ENCODE data around the gene JADE1. TPM values are rescaled to one million over a fixed set of nuclear protein-coding genes. Genes with fewer than 3 reads are reported as not detected.

Gene JADE1
- total RNA-seq, 1 experiment from 2014 or later = 31.5 TPM

GRCh38 chr4:128865132-128865531 is 55.6 kb downstream of the JADE1 start:
- no peak for DNase-seq
- Histone ChIP-seq H3K9ac (ENCODE audit: low read length) (0 out of 2 replicates have a peak overlapping the region, but pooled peaks have one; percentile 3), H3K4me3 (ENCODE audit: low read length) (0 out of 2 replicates have a peak overlapping the region, but pooled peaks have one; percentile 6), H3K4me2 (ENCODE audit: low read depth, low read length, poor library complexity, severe bottlenecking) (peak overlapping the region; percentile 56), H3K36me3 (ENCODE audit: insufficient read depth, low read length) (peaks cover 76% of the 10 kb centered on the region), H3K27ac (ENCODE audit: low read length) (no peak overlapping the region; the same call in 1 of the 2 replicates), H3K79me2 (ENCODE audit: low read length) (peaks cover 75% of the 10 kb centered on the region), H3K9me3 (ENCODE audit: low read length) (no peaks in the 10 kb centered on the region), H3K4me1 (ENCODE audit: low read length) (peaks cover 42% of the 10 kb centered on the region), H4K20me1 (ENCODE audit: insufficient read depth, low read depth, low read length) (peaks cover 2% of the 10 kb centered on the region; the same call in 1 of the 2 replicates), H3K9me2 (replicated peaks; ENCODE audit: insufficient read depth, low read length) (no peaks in the 10 kb centered on the region), H2AFZ (ENCODE audit: low read length) (no peak overlapping the region), H3K27me3 (ENCODE audit: low read length) (no peaks in the 10 kb centered on the region)

GRCh38 chr4:128866269-128866668 is 56.8 kb downstream of the JADE1 start:
- Histone ChIP-seq H3K4me2 (ENCODE audit: low read depth, low read length, poor library complexity, severe bottlenecking) (peak overlapping the region; percentile 56), H3K27ac (ENCODE audit: low read length) (peak overlapping the region; percentile 73), H2AFZ (ENCODE audit: low read length) (no peak overlapping the region), H3K4me1 (ENCODE audit: low read length) (peaks cover 42% of the 10 kb centered on the region), H3K36me3 (ENCODE audit: insufficient read depth, low read length) (peaks cover 79% of the 10 kb centered on the region), H3K27me3 (ENCODE audit: low read length) (no peaks in the 10 kb centered on the region), H3K4me3 (ENCODE audit: low read length) (peak overlapping the region; percentile 22; the same call in 1 of the 2 replicates), H4K20me1 (ENCODE audit: insufficient read depth, low read depth, low read length) (no peaks in the 10 kb centered on the region), H3K9me2 (replicated peaks; ENCODE audit: insufficient read depth, low read length) (no peaks in the 10 kb centered on the region), H3K79me2 (ENCODE audit: low read length) (peaks cover 73% of the 10 kb centered on the region), H3K9me3 (ENCODE audit: low read length) (no peaks in the 10 kb centered on the region), H3K9ac (ENCODE audit: low read length) (peak overlapping the region; percentile 26)
- DNase-seq = peak; percentile 79

- Histone ChIP-seq H3K4me1 (ENCODE audit: low read length) (peaks cover 42% of the 10 kb centered on the region), H3K9me3 (ENCODE audit: low read length) (no peaks in the 10 kb centered on the region), H2AFZ (ENCODE audit: low read length) (no peak overlapping the region), H3K4me2 (ENCODE audit: low read depth, low read length, poor library complexity, severe bottlenecking) (peak overlapping the region; percentile 56), H3K9ac (ENCODE audit: low read length) (peak overlapping the region; percentile 26), H3K27me3 (ENCODE audit: low read length) (no peaks in the 10 kb centered on the region), H3K9me2 (replicated peaks; ENCODE audit: insufficient read depth, low read length) (no peaks in the 10 kb centered on the region), H3K27ac (ENCODE audit: low read length) (peak overlapping the region; percentile 73), H3K36me3 (ENCODE audit: insufficient read depth, low read length) (peaks cover 80% of the 10 kb centered on the region), H3K4me3 (ENCODE audit: low read length) (peak overlapping the region; percentile 22; the same call in 1 of the 2 replicates), H4K20me1 (ENCODE audit: insufficient read depth, low read depth, low read length) (no peaks in the 10 kb centered on the region), H3K79me2 (ENCODE audit: low read length) (peaks cover 73% of the 10 kb centered on the region)
- DNase-seq = no peak
Observed at GRCh38 chr4:128866691-128867090, 57.2 kb downstream of the JADE1 start.

GRCh38 chr4:128868758-128869157 is 59.3 kb downstream of the JADE1 start:
- Histone ChIP-seq H2AFZ (ENCODE audit: low read length) (no peak overlapping the region), H3K4me3 (ENCODE audit: low read length) (no peak overlapping the region)

GRCh38 chr4:128869776-128870509 is 60.4 kb downstream of the JADE1 start:
- Histone ChIP-seq H3K9me2 (replicated peaks; ENCODE audit: insufficient read depth, low read length) (no peaks in the 10 kb centered on the region), H4K20me1 (ENCODE audit: insufficient read depth, low read depth, low read length) (no peaks in the 10 kb centered on the region), H3K4me1 (ENCODE audit: low read length) (peaks cover 21% of the 10 kb centered on the region), H3K4me3 (ENCODE audit: low read length) (no peak overlapping the region), H3K27ac (ENCODE audit: low read length) (no peak overlapping the region), H3K4me2 (ENCODE audit: low read depth, low read length, poor library complexity, severe bottlenecking) (no peak overlapping the region), H3K36me3 (ENCODE audit: insufficient read depth, low read length) (peaks cover 93% of the 10 kb centered on the region), H2AFZ (ENCODE audit: low read length) (no peak overlapping the region), H3K27me3 (ENCODE audit: low read length) (no peaks in the 10 kb centered on the region), H3K9me3 (ENCODE audit: low read length) (no peaks in the 10 kb centered on the region), H3K9ac (ENCODE audit: low read length) (no peak overlapping the region), H3K79me2 (ENCODE audit: low read length) (peaks cover 51% of the 10 kb centered on the region)
- no peak for DNase-seq

More at GRCh38 chr4:128868758-128869157, 59.3 kb downstream of the JADE1 start:
- Histone ChIP-seq H3K4me1 (ENCODE audit: low read length) (peaks cover 28% of the 10 kb centered on the region), H3K9ac (ENCODE audit: low read length) (no peak overlapping the region), H3K4me2 (ENCODE audit: low read depth, low read length, poor library complexity, severe bottlenecking) (no peak overlapping the region), H3K9me2 (replicated peaks; ENCODE audit: insufficient read depth, low read length) (no peaks in the 10 kb centered on the region), H3K27ac (ENCODE audit: low read length) (no peak overlapping the region), H3K36me3 (ENCODE audit: insufficient read depth, low read length) (peaks cover 92% of the 10 kb centered on the region), H4K20me1 (ENCODE audit: insufficient read depth, low read depth, low read length) (no peaks in the 10 kb centered on the region), H3K27me3 (ENCODE audit: low read length) (no peaks in the 10 kb centered on the region), H3K79me2 (ENCODE audit: low read length) (peaks cover 62% of the 10 kb centered on the region), H3K9me3 (ENCODE audit: low read length) (no peaks in the 10 kb centered on the region)
- no peak for DNase-seq

DNA sequence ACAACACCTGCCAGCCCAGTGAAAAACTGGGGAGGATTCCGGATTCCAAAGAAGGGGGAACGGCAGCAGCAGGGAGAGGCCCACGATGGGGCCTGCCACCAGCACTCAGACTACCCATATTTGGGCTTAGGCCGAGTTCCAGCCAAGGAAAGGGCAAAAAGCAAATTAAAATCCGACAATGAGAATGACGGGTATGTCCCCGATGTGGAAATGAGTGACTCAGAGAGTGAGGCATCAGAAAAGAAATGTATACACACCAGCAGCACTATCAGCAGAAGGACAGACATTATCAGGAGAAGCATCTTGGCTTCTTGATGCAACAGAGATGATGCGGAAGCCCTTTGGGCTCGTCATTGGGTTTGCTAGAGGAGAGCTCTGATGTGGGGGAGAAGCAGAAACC is 62.4 kb downstream of the JADE1 start:
- Histone ChIP-seq H3K27ac (ENCODE audit: low read length) (no peak overlapping the region), H3K36me3 (ENCODE audit: insufficient read depth, low read length) (peaks cover 92% of the 10 kb centered on the region), H3K27me3 (ENCODE audit: low read length) (no peaks in the 10 kb centered on the region), H3K4me1 (ENCODE audit: low read length) (peaks cover 15% of the 10 kb centered on the region), H3K9me2 (replicated peaks; ENCODE audit: insufficient read depth, low read length) (no peaks in the 10 kb centered on the region), H4K20me1 (ENCODE audit: insufficient read depth, low read depth, low read length) (no peaks in the 10 kb centered on the region), H3K9me3 (ENCODE audit: low read length) (no peaks in the 10 kb centered on the region), H3K9ac (ENCODE audit: low read length) (no peak overlapping the region), H3K4me3 (ENCODE audit: low read length) (no peak overlapping the region), H3K79me2 (ENCODE audit: low read length) (peaks cover 31% of the 10 kb centered on the region), H3K4me2 (ENCODE audit: low read depth, low read length, poor library complexity, severe bottlenecking) (no peak overlapping the region), H2AFZ (ENCODE audit: low read length) (no peak overlapping the region)
- no peak for DNase-seq

DNA sequence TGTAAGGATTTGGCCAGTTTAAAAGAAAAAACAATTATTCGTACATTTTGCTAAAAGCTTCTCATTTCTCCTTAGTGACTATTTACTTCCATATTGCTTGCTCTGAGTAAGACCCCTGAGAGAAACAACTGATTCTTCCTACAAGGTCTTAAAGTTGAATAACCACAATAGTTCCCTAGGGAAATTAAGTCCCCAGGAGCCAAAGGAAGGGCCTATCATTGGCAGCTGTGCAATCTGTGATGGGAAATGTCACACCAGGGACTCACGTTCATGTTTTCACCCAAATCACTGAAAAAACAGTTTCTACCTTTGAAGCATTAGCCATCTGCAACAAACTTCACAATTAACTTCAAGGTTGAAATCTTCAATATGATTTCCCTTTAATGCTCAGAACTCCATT is 66.7 kb downstream of the JADE1 start:
- H3K9me2 ChIP-seq (replicated peaks; ENCODE audit: insufficient read depth, low read length) = no peaks in the 10 kb centered on the region
- H3K4me3 ChIP-seq (ENCODE audit: low read length) = no peak overlapping the region
- H3K27ac ChIP-seq (ENCODE audit: low read length) = peak overlapping the region; percentile 15; the same call in 1 of the 2 replicates
- no peak overlapping the region for H3K9ac ChIP-seq (ENCODE audit: low read length)
- H3K36me3 ChIP-seq (ENCODE audit: insufficient read depth, low read length) = peaks cover 52% of the 10 kb centered on the region
- no peak overlapping the region for H2AFZ ChIP-seq (ENCODE audit: low read length)
- H3K27me3 ChIP-seq (ENCODE audit: low read length) = no peaks in the 10 kb centered on the region
- H3K9me3 ChIP-seq (ENCODE audit: low read length) = no peaks in the 10 kb centered on the region
- H3K79me2 ChIP-seq (ENCODE audit: low read length) = no peaks in the 10 kb centered on the region; the same call in 1 of the 2 replicates
- no peak for DNase-seq
- H3K4me2 ChIP-seq (ENCODE audit: low read depth, low read length, poor library complexity, severe bottlenecking) = no peak overlapping the region
- H4K20me1 ChIP-seq (ENCODE audit: insufficient read depth, low read depth, low read length) = no peaks in the 10 kb centered on the region
- H3K4me1 ChIP-seq (ENCODE audit: low read length) = peaks cover 25% of the 10 kb centered on the region

- Histone ChIP-seq H3K9me3 (ENCODE audit: low read length) (no peaks in the 10 kb centered on the region), H3K27me3 (ENCODE audit: low read length) (no peaks in the 10 kb centered on the region), H3K79me2 (ENCODE audit: low read length) (no peaks in the 10 kb centered on the region; the same call in 1 of the 2 replicates), H3K4me3 (ENCODE audit: low read length) (no peak overlapping the region), H4K20me1 (ENCODE audit: insufficient read depth, low read depth, low read length) (no peaks in the 10 kb centered on the region), H2AFZ (ENCODE audit: low read length) (no peak overlapping the region), H3K27ac (ENCODE audit: low read length) (no peak overlapping the region; the same call in 1 of the 2 replicates), H3K4me1 (ENCODE audit: low read length) (peaks cover 25% of the 10 kb centered on the region), H3K4me2 (ENCODE audit: low read depth, low read length, poor library complexity, severe bottlenecking) (no peak overlapping the region), H3K9me2 (replicated peaks; ENCODE audit: insufficient read depth, low read length) (no peaks in the 10 kb centered on the region), H3K36me3 (ENCODE audit: insufficient read depth, low read length) (peaks cover 35% of the 10 kb centered on the region), H3K9ac (ENCODE audit: low read length) (no peak overlapping the region)
- DNase-seq = no peak
Observed at GRCh38 chr4:128877934-128878333, 68.4 kb downstream of the JADE1 start.
